Activated naive CD8-positive, alpha-beta T cell treated with anti-CD3 and anti-CD28 coated beads, Interleukin-2, amount 50 U/mL, for 24 hours (primary cell): ENCODE data around the gene OR51D1.

ENCODE experiments used
- ATAC-seq: fragments of 150-1000 bp; cut with Tn5 transposase; one replicate; pipeline ENCODE4 v1.10.0; 2021
- DNase-seq: peaks from one replicate; pipeline ENCODE4 v3.0.0; 2021
- H3K27ac Mint-ChIP-seq: one replicate; pipeline ENCODE4 v1.8.0; 2021; ENCODE audit warnings: mild to moderate bottlenecking, mixed read lengths
- H3K27me3 Mint-ChIP-seq: one replicate; pipeline ENCODE4 v1.8.0; 2021; ENCODE audit warnings: mixed read lengths
- H3K36me3 Mint-ChIP-seq: one replicate; pipeline ENCODE4 v1.8.0; 2021; ENCODE audit warnings: low read depth, mixed read lengths
- H3K4me1 Mint-ChIP-seq: one replicate; pipeline ENCODE4 v1.8.0; 2021; ENCODE audit warnings: mixed read lengths
- H3K4me3 Mint-ChIP-seq: one replicate; pipeline ENCODE4 v1.8.0; 2021; ENCODE audit warnings: mild to moderate bottlenecking, moderate library complexity, mixed read lengths
- H3K9me3 Mint-ChIP-seq: one replicate; pipeline ENCODE4 v1.8.0; 2021; ENCODE audit warnings: mixed read lengths

The OR51D1 gene

DNA sequence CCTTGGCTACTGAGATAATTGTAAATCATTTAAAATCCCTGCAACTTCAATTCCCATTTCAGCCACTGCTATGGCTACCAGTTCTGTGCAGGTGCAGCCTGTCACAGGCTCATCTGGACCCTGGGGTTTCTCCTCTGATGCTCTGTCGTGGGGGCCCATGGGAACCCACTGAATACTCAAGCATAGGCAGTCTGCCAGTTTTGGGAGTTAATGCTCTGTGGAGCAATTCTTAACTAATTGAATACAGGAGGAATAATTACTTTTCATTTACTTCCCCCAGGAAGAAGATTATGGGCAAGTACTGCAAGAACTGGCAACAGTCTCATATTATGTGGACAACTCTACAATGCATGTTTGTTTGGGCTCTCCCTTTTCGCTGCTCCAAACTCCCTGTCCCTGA, 34.5 kb downstream of the OR51D1 start:
- H3K27me3 Mint-ChIP-seq, result peaks cover 23% of the 10 kb centered on the region

DNA sequence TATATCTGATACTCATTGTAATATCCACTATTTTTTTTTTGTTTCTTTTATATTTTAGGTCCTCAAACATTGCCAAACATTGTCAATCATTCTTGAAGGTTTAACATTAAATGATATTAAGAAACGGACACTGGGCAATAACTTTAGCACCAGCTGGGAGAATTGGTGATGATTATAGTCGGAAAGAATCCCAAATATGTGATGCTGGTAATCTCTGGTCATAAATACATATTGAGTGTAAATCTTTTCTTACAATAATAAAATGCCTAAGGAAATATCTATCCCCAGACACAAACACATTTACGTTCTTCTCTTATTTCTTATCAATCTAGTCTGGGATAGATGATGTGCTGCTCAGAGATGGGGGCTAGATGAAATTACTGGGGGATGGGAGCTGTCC, 35.2 kb downstream of the OR51D1 start:
- no peaks in the 10 kb centered on the region for H3K9me3 Mint-ChIP-seq
- DNase-seq (no peak), ATAC-seq (no peak)
- H3K27ac Mint-ChIP-seq, result no peak overlapping the region
- H3K27me3 Mint-ChIP-seq, result peaks cover 23% of the 10 kb centered on the region
- H3K36me3 Mint-ChIP-seq, result no peaks in the 10 kb centered on the region
- no peaks in the 10 kb centered on the region for H3K4me1 Mint-ChIP-seq
- H3K4me3 Mint-ChIP-seq, result no peak overlapping the region

More for the DNA sequence above, 34.5 kb downstream of the OR51D1 start:
- Mint-ChIP-seq H3K9me3 (no peaks in the 10 kb centered on the region), H3K4me1 (no peaks in the 10 kb centered on the region), H3K36me3 (no peaks in the 10 kb centered on the region), H3K4me3 (no peak overlapping the region), H3K27ac (no peak overlapping the region)
- DNase-seq, result no peak
- ATAC-seq, result no peak

DNA sequence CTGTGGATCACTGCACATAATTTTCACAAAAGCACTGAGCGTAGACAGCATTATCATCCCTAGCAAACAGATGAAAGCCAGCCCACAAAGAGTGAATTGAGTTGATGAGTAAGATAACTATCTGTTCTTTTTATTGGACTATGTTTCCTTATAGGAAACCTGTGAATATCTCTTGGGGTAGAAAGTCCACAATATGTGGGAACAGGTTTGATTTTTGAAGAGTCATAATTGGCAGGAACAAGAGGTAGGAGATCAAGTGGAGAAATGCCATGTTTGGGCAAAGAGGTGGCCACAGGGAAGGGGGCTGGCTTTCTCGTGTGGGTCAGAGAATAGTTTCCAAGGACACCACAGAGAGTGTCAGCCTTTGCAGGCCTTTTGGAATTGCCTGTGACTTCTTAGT, 36.5 kb downstream of the OR51D1 start:
- no peak overlapping the region for H3K4me3 Mint-ChIP-seq
- DNase-seq (no peak), ATAC-seq (no peak)
- peaks cover 23% of the 10 kb centered on the region for H3K27me3 Mint-ChIP-seq
- no peaks in the 10 kb centered on the region for H3K4me1 Mint-ChIP-seq
- no peaks in the 10 kb centered on the region for H3K36me3 Mint-ChIP-seq
- H3K27ac Mint-ChIP-seq, result no peak overlapping the region
- no peaks in the 10 kb centered on the region for H3K9me3 Mint-ChIP-seq

DNA sequence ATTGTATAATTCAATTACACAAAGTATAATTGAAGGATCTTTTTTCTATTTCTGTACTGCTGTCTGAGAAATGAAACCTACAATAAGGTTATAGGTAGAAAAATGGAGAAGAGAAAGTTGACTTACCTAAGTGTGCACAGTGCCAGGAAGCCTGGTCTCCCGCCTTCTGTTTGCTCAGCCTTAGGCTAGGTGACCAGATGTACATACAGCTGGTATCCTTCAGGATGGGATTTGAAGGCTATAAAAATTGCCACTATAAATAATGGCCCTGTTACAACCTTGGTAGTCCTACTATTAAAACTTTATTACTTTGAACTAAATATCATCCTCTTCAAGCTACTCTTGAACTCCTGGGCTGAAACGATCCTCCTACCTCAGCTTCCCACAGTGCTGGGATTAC, 40.7 kb downstream of the OR51D1 start:
- Mint-ChIP-seq H3K27ac (no peak overlapping the region), H3K9me3 (no peaks in the 10 kb centered on the region), H3K4me1 (no peaks in the 10 kb centered on the region), H3K27me3 (peaks cover 15% of the 10 kb centered on the region), H3K4me3 (no peak overlapping the region), H3K36me3 (no peaks in the 10 kb centered on the region)
- ATAC-seq, result no peak
- no peak for DNase-seq

DNA sequence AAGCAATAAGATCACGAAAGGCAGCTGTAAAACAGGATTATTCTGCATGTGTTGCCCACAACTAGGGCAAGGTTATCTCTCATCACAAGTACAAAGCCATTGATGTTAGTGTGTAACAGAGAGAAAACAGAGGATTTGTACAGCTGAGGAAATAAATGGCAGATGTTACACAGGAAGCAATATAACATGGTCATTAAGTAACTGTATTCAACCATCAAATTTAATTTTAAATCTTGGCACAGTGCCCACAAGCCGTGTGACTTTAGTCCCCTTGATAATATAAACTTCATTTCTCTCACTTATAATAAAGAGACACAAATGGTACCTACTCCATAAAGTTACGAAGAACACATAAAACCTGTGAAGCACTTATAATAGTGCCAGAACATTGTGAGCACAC, 43.1 kb downstream of the OR51D1 start:
- Mint-ChIP-seq H3K4me3 (no peak overlapping the region), H3K27ac (no peak overlapping the region), H3K4me1 (no peaks in the 10 kb centered on the region), H3K36me3 (no peaks in the 10 kb centered on the region), H3K9me3 (no peaks in the 10 kb centered on the region), H3K27me3 (peaks cover 4% of the 10 kb centered on the region)
- no peak for DNase-seq
- no peak for ATAC-seq

DNA sequence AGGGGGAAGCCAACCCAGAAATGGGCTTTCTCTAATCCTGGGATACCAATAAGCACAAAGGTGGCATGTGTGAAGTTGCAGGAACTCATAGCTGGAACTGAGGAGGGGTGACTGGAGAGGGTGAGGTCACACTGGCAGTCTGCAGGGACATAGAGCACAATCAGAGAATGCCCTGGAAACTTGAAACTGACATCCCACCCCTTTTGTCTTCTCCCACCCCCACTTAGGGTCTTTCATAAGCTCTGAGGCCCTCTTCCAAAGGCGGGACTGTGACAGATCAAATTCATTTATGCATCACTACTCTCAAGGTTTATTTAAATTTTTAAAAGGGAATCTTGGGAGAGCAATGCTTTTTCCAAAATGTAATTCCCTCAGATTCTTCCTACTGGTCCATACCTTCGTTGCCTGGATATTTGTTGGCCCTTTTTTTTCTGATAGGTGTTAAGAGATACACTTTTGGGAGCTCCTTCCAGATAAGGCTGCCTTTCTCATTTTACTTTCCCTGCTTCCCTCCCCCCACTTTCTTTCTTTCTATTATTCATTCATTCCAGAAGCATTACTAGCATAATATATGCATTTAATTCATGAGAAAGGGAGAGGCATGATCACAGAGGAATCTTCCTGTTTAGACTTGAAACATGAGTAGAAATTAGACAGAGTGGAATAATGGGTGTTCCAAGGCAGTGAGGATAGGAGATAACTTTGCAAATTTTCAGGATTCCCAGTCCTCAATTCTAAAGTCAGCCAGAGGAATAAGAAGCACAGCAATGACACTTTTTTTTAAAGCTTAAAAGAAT, 45.5 kb downstream of the OR51D1 start:
- Mint-ChIP-seq H3K4me1 (no peaks in the 10 kb centered on the region), H3K27ac (no peak overlapping the region), H3K9me3 (no peaks in the 10 kb centered on the region), H3K4me3 (no peak overlapping the region), H3K36me3 (no peaks in the 10 kb centered on the region), H3K27me3 (peaks cover 1% of the 10 kb centered on the region)
- no peak for ATAC-seq
- DNase-seq, result no peak

DNA sequence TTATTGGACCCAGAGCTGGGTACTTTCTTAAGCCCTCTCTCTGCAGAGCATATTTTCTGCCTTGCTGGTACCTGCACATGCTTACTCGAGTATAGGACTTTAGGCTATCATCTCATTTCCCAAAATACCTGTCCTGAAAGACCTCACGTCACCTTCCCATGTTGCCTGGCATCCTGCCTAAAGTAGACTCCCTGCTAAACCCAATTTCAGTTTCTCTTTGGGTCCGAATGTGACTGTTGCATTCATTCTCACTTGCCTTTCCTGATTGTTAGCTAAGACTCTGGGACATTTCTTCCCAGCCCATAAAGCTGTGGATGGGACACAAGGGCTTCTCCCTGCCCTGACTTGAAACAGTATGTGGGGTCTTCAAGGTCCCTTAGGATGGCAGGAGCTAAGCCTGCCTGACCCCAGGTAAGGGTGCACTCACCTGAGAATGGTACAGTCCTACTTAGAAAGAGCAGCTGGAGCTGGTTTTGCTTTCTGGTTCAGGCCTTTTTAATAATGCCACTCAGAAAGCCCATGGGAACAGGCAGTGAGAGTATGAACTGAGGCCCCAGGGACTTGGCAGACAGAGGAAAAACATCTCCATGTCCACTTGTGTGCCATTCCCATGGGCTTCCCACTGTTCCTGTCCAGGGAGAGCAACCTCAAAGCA, 47.5 kb downstream of the OR51D1 start:
- no peaks in the 10 kb centered on the region for H3K27me3 Mint-ChIP-seq

More for the DNA sequence above, 47.5 kb downstream of the OR51D1 start:
- Mint-ChIP-seq H3K27ac (no peak overlapping the region), H3K36me3 (no peaks in the 10 kb centered on the region), H3K4me3 (no peak overlapping the region), H3K4me1 (no peaks in the 10 kb centered on the region), H3K9me3 (no peaks in the 10 kb centered on the region)
- no peak for DNase-seq
- no peak for ATAC-seq
